NCI-H345 treated with DMSO at 0.1 percent for 48 hours (cell line): ENCODE data around the gene SLC50A1.
A peak's percentile ranks its signal among the peaks of the same experiment; 100 is the strongest.
"Not testable (repeated sequence)": the region's sequence is repeated elsewhere in the genome, so short reads cannot be mapped to it uniquely, and the experiment has no call there.

Experiments used
- DNase-seq: peaks from one replicate; lab custom pipeline; 2025; ENCODE audit not compliant: unreplicated experiment; lab: John Stamatoyannopoulos, UW

The SLC50A1 gene

GRCh38 chr1:155116113-155116764 is 19.4 kb upstream of the SLC50A1 start:
- DNase-seq: no peak

DNA sequence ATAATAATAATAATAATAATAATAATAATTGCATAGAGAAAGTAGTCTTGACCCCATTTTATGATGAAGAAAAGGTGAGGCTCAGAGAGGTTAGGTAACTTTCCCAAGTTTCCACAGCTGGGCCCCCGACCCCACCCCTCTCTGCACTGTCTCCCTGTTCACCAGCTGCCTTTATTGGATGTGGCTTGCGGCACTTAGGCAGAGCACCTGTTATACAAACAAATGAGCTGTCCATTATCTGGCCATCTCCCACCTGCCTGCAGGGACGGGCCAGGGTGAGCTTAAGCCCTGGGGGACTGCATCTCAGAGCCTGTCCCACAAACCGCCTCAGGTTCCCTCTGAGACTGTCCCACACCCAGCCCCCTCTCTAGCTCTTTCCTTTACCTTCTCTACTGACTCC is 18.0 kb upstream of the SLC50A1 start:
- no peak for DNase-seq

DNA sequence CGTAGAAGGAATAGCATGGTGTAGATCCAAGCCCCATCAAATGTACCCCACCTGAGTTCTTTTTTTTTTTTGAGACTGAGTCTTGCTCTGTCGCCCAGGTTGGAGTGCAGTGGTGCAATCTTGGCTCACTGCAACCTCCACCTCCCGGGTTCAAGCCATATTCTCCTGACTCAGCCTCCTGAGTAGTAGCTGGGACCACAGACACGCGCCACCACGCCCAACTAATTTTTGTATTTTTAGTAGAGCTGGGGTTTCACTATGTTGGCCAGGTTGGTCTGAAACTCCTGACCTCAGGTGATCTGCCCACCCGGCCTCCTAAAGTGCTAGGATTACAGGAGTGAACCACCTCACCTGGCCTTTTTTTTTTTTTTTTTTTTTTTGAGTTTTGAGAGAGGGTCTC is 17.6 kb upstream of the SLC50A1 start:
- not testable (repeated sequence) for DNase-seq

DNA sequence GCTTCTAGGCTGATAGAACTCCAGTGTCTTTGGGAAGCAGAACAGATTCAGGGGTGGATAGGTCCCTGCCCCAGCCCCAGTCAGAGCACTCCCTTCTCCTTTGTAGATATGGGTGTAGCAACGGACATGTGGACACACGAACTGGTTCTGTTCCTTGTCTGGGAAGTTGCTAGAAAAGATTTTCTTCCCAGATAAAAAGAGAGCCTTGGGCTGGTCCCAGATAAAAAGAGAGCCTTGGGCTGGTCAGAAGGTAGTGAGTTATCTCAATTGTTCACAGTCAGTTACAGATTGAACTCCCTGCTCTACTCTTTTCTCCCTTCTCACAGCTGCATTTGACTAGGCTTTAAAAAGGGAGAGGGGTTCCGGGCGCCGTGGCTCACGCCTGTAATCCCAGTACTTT is 15.4 kb upstream of the SLC50A1 start:
- no peak for DNase-seq

GRCh38 chr1:155121249-155121648 is 14.4 kb upstream of the SLC50A1 start:
- DNase-seq: no peak

DNA sequence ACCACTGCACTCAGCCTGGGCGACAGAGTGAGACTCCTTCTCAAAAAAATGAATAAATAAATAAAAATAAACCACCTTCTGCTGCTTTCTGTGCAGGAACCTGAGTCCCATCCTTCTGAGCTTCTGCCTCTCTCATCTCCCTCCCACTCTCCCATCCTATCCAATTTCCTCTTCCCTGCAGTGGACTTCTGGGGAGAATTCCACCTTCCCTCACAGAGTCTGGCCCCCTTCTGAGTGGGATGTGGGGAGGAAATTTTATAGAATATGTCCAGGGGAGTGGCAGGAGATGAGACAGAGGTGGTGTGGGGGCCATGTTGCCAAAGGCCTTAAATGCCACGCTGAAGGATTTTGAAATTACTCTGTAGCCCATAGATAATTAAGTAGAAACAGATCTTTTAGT is 13.3 kb upstream of the SLC50A1 start:
- no peak for DNase-seq

GRCh38 chr1:155123801-155124200 is 11.9 kb upstream of the SLC50A1 start:
- no peak for DNase-seq

- no peak for DNase-seq
Measured at GRCh38 chr1:155124503-155125463, 10.9 kb upstream of the SLC50A1 start.

DNA sequence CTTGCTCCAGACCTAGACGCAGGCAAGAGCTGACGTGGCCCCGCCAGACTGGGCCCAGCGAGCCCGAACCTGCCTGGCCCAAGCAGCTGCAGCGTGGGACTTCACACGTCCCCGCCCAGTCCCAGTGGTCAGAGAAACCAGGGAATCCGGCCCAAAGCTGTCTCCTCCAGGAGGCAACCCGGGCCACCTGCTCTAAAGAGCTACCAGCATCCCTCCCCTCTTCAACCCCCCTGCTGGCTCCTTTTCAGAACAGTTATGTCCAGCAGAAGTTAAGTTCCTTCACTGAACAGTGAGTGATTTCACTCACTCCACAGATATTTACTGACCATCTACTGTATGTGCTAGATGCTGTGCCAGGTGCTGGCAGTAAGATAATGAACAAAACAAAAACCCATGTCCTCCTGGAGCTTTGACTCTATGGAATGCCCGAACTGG is 10.1 kb upstream of the SLC50A1 start:
- DNase-seq: no peak

GRCh38 chr1:155125946-155126555 is 9.6 kb upstream of the SLC50A1 start:
- DNase-seq: no peak

- DNase-seq: peak; percentile 64
Measured at GRCh38 chr1:155126556-155127104, 9.0 kb upstream of the SLC50A1 start.

DNA sequence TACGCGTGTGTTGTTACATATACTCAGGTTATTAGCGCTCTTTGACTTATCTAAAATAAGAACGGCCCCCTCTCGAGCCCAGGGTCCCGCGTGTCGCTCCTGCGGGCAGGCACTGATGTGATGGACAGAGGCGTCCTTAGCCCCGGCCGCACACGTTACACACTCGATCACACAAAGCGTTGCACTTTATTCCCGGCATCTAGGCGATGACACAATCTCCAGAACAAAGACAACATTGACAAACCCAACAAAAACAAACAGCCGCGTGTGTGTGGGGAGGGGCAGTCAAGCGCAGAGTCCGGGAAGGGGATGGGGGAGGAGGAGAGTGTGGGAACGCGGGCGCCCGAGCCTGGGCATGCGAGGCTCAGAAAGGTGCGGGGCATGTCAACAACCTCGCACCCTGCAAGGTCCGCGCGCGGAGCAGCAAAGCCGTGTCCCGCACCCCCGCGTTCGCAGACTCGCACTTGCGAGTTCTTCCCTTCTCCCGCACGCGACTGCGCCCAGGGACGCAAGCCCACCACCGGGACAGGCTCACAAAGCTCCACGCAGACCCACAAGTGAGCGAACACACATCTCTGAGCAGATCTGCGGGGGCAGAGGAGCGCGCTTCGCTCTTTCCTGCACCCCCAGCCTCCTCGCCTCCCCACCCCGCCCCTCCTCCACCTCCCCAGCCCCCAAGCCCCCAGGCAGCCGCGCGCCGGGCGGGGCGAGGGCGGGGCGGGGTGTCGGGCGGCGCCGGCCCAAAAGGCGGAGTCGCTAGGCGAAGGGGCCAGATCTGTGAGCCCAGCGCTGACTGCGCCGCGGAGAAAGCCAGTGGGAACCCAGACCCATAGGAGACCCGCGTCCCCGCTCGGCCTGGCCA is 8.3 kb upstream of the SLC50A1 start, which contains the start of gene EFNA1:
EFNA1 (plus strand) TSS at position 772 of the 862 bp plus-strand sequence. CDS start 102 bp downstream, outside the sequence.
- DNase-seq: peak; percentile 43

DNA sequence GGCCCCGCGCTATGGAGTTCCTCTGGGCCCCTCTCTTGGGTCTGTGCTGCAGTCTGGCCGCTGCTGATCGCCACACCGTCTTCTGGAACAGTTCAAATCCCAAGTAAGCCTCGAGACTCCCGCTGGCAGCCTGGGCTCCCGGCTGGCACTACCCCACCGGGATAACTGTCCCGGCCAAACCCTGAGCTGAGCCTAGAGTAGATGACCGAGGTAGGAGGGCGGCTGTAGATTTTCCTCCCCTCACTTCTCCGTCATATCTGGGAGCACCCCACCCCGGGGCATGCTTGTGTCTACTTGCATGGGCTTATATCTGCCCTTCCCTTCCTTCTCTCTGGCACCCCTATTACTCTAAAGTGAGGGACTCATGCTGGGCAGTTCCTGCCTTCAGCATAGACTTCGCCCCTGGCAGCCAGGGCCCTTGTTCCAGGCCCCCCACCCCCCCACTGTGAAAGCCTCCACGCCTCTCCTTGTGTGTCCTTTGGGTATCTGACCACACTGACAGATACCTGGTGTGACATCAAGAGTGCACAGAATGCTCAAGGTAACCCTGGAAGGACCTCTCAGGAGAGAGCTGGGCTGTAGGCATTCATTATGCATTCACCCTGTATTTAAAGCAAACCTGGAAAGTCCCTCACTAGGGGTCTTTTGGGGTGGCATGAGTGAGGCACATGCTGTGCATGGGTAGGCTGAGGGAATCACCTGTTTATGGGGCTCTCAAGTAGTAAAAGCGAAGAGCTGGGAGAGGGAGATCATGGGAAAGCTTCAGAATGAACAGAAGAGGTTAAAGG is 7.5 kb upstream of the SLC50A1 start:
- DNase-seq: no peak

DNA sequence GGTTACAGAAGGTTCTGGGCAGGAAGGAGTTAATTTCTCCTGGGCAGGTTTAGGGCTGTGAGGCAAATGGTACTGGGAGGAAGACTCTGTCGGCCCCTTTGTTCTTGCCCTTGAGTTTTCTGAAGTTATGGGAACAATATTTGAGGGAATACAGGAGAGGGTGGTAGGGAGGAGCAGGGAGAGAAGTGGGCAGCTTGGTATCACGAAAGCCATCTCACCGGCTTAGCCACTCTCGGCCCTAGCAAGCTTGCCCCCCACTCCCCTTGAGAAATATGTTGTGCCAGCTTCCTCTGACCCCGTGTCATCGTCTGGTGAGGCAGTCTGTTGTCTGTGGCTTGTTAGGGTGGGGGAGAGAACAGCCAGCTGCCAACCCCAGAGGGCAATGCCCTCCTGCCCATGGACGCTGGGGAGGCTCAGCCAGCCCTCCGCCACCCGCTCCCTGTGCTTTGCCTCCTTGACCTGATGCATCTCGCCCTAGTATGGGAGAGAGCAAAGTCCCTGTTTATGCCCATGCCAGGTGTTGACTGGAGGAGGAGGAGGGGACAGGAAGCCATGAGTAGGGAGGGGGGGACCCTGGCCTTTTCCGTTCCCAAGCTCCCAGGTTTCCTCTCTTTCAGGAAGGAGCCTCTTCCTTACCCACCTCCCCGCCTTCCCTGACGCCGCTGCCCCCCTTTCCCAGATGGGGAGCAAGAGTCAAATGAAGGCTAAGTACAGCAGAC is 6.7 kb upstream of the SLC50A1 start:
- DNase-seq: no peak

- no peak for DNase-seq
Measured at GRCh38 chr1:155130272-155131006, 5.2 kb upstream of the SLC50A1 start.

GRCh38 chr1:155131285-155131684 is 4.4 kb upstream of the SLC50A1 start:
- no peak for DNase-seq

DNA sequence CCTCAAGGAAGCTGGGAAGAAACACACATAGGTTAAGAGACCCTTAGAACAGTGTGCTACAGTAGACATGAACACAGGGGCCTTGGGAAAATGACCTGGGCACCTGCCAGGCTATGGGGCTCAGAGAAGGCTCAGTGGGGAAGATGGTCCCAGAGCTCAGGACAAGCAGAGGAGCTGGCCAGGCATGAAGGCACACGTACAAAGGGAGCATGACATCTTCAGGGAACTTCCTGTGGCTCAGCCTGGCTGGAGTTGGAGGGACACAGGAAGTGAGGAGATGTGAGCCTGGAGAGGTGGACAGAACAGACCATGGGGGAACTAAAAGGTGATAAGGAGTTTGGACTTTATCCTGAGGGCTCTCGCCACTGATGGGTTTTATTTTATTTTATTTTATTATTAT is 3.8 kb upstream of the SLC50A1 start:
- DNase-seq: no peak

GRCh38 chr1:155133799-155134281 is 1.8 kb upstream of the SLC50A1 start:
- DNase-seq: no peak
